OCI-LY7 (cell line): ENCODE data around the gene MAB21L1. TPM values are rescaled to one million over a fixed set of nuclear protein-coding genes. Genes with fewer than 3 reads are reported as not detected.

Experiments
- BruUV-seq: library from RNA; stranded (reverse); fragments of 400-500 nt; replicated peaks from 2 replicates; lab custom pipeline; 2021; lab: Mats Ljungman, UMichigan
- CTCF ChIA-PET: fragments of 300-600 bp; sonication (Branson Sonifier 250); formaldehyde crosslinking; loops from one replicate; lab custom pipeline; 2022; ENCODE audit warnings: antibody characterized with exemption; ENCODE audit not compliant: unreplicated experiment; lab: Charles Lee
- POLR2A ChIA-PET: fragments of 300-600 bp; sonication (Branson Sonifier 250); formaldehyde crosslinking; loops from one replicate; lab custom pipeline; 2022; ENCODE audit warnings: antibody characterized with exemption; lab: Charles Lee
- DNase-seq: peaks from one replicate; pipeline ENCODE4 v3.0.0-alpha.2; 2015; ENCODE audit warnings: low spot score
- H2AFZ ChIP-seq: fragments of 200-600 bp; sonication (generic), shearing (Covaris generic); 2 replicates; pipeline ENCODE4 v1.6.1; 2014; ENCODE audit warnings: mild to moderate bottlenecking, antibody characterized with exemption, low read length, moderate library complexity
- H3K27ac ChIP-seq: fragments of 200-600 bp; sonication (generic); 2 replicates; pipeline ENCODE4 v1.5.1; 2014; ENCODE audit warnings: mixed run types, low read depth, mild to moderate bottlenecking, moderate library complexity, low read length, inconsistent platforms; ENCODE audit not compliant: poor library complexity, severe bottlenecking
- H3K36me3 ChIP-seq: fragments of 200-600 bp; sonication (generic); 2 replicates; pipeline ENCODE4 v1.6.1; 2014; ENCODE audit warnings: mild to moderate bottlenecking, antibody characterized with exemption, low read length, moderate library complexity, mixed read lengths; ENCODE audit not compliant: insufficient read depth
- H3K4me1 ChIP-seq: fragments of 200-600 bp; sonication (generic); 2 replicates; pipeline ENCODE4 v1.5.1; 2014; ENCODE audit warnings: mild to moderate bottlenecking, low read length; ENCODE audit not compliant: insufficient read depth, poor library complexity, severe bottlenecking
- H3K4me2 ChIP-seq: fragments of 200-600 bp; sonication (generic); 2 replicates; pipeline ENCODE4 v1.6.1; 2014; ENCODE audit warnings: mild to moderate bottlenecking, low read length
- H3K4me3 ChIP-seq: fragments of 200-600 bp; sonication (generic); 2 replicates; pipeline ENCODE4 v1.5.1; 2014; ENCODE audit warnings: mild to moderate bottlenecking, low read depth, low read length; ENCODE audit not compliant: poor library complexity, severe bottlenecking
- H3K79me2 ChIP-seq: fragments of 200-600 bp; sonication (generic); 2 replicates; pipeline ENCODE4 v1.6.1; 2016; ENCODE audit warnings: low read depth, mild to moderate bottlenecking, low read length, moderate library complexity, mixed read lengths; ENCODE audit not compliant: insufficient read depth
- H3K9me2 ChIP-seq: fragments of 200-600 bp; sonication (generic); 2 replicates; pipeline ENCODE4 v1.6.1; 2016; ENCODE audit warnings: mild to moderate bottlenecking, low read length, mixed read lengths; ENCODE audit not compliant: insufficient read depth
- H3K9me3 ChIP-seq: fragments of 200-600 bp; sonication (generic); 2 replicates; pipeline ENCODE4 v1.6.1; 2014; ENCODE audit warnings: mild to moderate bottlenecking, mixed run types, low read length, mixed read lengths
- H4K20me1 ChIP-seq: fragments of 200-600 bp; sonication (generic); 2 replicates; pipeline ENCODE4 v1.6.1; 2014; ENCODE audit warnings: mild to moderate bottlenecking, antibody characterized with exemption, low read length, moderate library complexity, mixed read lengths; ENCODE audit not compliant: insufficient read depth
- CTCF ChIP-seq: fragments of 200-600 bp; sonication (generic); conservative IDR thresholded peaks from 2 replicates; pipeline ENCODE4 v1.5.1; 2014; ENCODE audit warnings: mild to moderate bottlenecking, antibody characterized with exemption, low read length, moderate library complexity, mixed read lengths
- EZH2phosphoT487 ChIP-seq: fragments of 200-600 bp; sonication (generic); IDR thresholded peaks from 2 replicates; pipeline ENCODE4 v1.6.1; 2018; ENCODE audit warnings: low read depth, borderline replicate concordance, mild to moderate bottlenecking, mixed run types, antibody characterized with exemption, low read length, moderate library complexity, mixed read lengths
- intact Hi-C: fragments of 100-400 bp; cut with micrococcal nuclease; formaldehyde crosslinking; loops from one replicate; pipeline ENCODE4 v1.10.0; 2022; ENCODE audit not compliant: unreplicated experiment
- total RNA-seq, 2 experiments: library from RNA; depleted of rRNA in 1 of 2; stranded (reverse); fragments of >200 nt in 1 of 2; shearing (Covaris generic) in 1 of 2; gene quantifications; 2 replicates each; pipeline ENCODE4 v1.2.3, GENCODE V29; 2014 to 2022

Gene MAB21L1
- total RNA-seq, 2 experiments from 2014 or later = not detected

- intact Hi-C loops = no loop called here
- no peak overlapping the region for H3K27ac ChIP-seq
- TF ChIP-seq CTCF (no peak), EZH2phosphoT487 (no peak)
Observed at GRCh38 chr13:35473206-35473775, 3.2 kb downstream of the MAB21L1 start.

DNA sequence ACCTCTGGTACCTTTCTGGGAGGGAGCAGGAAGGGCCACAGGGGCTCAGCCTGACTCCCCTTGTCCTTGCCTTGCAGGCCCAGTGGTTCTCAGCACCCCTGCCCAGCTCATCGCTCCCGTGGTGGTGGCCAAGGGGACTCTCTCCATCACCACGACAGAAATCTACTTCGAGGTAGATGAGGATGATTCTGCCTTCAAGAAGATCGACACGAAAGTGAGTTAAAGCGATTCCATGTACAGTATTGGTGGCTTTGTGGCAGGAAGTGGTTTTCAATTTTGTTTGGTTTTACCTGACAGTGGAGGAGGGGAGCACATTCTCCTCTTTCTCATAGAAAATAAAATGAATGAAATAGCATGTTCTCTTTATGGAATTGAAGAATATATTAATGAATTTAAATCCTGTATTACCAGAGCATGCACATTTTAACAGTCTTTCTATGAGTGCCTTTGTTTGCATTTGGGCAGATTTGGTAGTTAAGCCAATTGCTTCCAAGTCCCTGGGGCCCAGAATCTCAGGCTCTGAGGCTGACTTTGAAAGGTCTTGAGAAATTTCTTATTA is 4.1 kb downstream of the MAB21L1 start:
- intact Hi-C loops = no loop called here
- ChIA-PET CTCF (interaction anchor here (0.6 kb wide), 1 partner anchor 9 kb away, joined by 3 read pairs; no protein-coding TSS in a partner anchor), POLR2A (no interaction called here)
- no peak for TF ChIP-seq CTCF
- TF ChIP-seq EZH2phosphoT487 = no peak
- no peaks in the 10 kb centered on the region for H4K20me1 ChIP-seq
- no peaks in the 10 kb centered on the region for H3K9me3 ChIP-seq
- H3K79me2 ChIP-seq = no peaks in the 10 kb centered on the region
- H3K36me3 ChIP-seq = no peaks in the 10 kb centered on the region
- no peaks in the 10 kb centered on the region for H3K9me2 ChIP-seq
- H3K4me1 ChIP-seq = no peaks in the 10 kb centered on the region
- no peak overlapping the region for H3K4me2 ChIP-seq
- no peak for DNase-seq
- no TSS peak for BruUV-seq
- no peak overlapping the region for H3K27ac ChIP-seq
- H3K4me3 ChIP-seq = no peak overlapping the region
- H2AFZ ChIP-seq = no peak overlapping the region

More at GRCh38 chr13:35473206-35473775, 3.2 kb downstream of the MAB21L1 start:
- Histone ChIP-seq H3K4me1 (no peaks in the 10 kb centered on the region), H3K36me3 (no peaks in the 10 kb centered on the region), H3K9me3 (no peaks in the 10 kb centered on the region), H3K4me3 (no peak overlapping the region), H3K4me2 (no peak overlapping the region), H2AFZ (no peak overlapping the region), H3K9me2 (no peaks in the 10 kb centered on the region), H3K79me2 (no peaks in the 10 kb centered on the region), H4K20me1 (no peaks in the 10 kb centered on the region)
- BruUV-seq = no TSS peak
- POLR2A ChIA-PET = interaction anchor here (0.6 to 0.7 kb wide), 2 partner anchors 15 to 19 kb away, joined by 3 to 4 read pairs; no protein-coding TSS in a partner anchor
- DNase-seq = no peak
- CTCF ChIA-PET = no interaction called here

DNA sequence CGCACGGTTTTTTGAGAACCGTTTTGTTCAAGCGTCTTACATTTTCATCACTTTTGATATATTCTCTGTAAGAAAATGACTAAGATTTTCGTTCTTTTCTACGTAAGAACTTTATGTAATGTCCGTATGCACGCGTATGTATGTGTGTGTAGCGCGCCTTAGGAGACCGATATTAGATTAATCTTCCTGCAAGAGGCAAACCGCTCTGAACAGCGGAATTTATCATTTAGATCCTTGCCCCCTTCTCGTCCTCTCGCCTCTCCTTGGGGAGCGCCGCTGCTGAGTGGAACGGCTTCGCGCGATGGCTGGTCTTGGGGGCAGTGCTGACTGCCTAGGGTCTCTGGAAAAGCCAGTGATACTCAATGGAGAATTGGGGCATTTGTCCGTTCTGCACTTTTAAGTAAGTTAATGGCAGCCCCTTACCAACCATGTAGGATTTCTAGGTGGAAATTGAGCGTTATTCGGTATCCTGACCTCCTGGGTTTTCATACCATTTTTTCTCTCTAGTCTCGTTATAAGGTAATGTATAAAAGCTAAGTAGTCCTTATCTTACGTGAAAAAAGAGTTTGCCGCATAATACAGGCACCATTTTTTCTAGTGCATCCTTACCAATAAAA is 4.7 kb downstream of the MAB21L1 start:
- H3K4me3 ChIP-seq = no peak overlapping the region
- intact Hi-C loops = no loop called here
- DNase-seq = no peak

More for the DNA sequence above, 4.7 kb downstream of the MAB21L1 start:
- no peaks in the 10 kb centered on the region for H3K36me3 ChIP-seq
- H3K9me3 ChIP-seq = no peaks in the 10 kb centered on the region
- H3K79me2 ChIP-seq = no peaks in the 10 kb centered on the region
- no peak overlapping the region for H3K27ac ChIP-seq
- POLR2A ChIA-PET = no interaction called here
- no peaks in the 10 kb centered on the region for H3K4me1 ChIP-seq
- BruUV-seq = no TSS peak
- no peaks in the 10 kb centered on the region for H3K9me2 ChIP-seq
- CTCF ChIA-PET = interaction anchor here (0.6 kb wide), 1 partner anchor 8 kb away, joined by 3 read pairs; no protein-coding TSS in a partner anchor
- TF ChIP-seq CTCF = no peak
- TF ChIP-seq EZH2phosphoT487 = no peak
- H2AFZ ChIP-seq = no peak overlapping the region
- H3K4me2 ChIP-seq = no peak overlapping the region
- H4K20me1 ChIP-seq = no peaks in the 10 kb centered on the region
